ENCODE data around the gene ZC3H14. TPM values are rescaled to one million over a fixed set of nuclear protein-coding genes. Genes with fewer than 3 reads are reported as not detected.

The ZC3H14 gene
- total RNA-seq, 1 experiment from 2014 or later: 90.6 TPM

GRCh38 chr14:88598097-88598675, 35.3 kb downstream of the ZC3H14 start:
- Histone ChIP-seq H4K91ac (ENCODE audit: insufficient read length, low read depth, low read length) (no peak overlapping the region), H2BK20ac (ENCODE audit: low read depth, low read length, poor library complexity, severe bottlenecking) (no peak overlapping the region), H4K5ac (ENCODE audit: insufficient read length, low read depth, low read length) (no peak overlapping the region), H4K20me1 (ENCODE audit: control insufficient read depth, insufficient read depth, insufficient read length) (no peaks in the 10 kb centered on the region), H3K9ac (ENCODE audit: extremely low read depth, insufficient read length, low read length) (no peak overlapping the region), H2AK5ac (ENCODE audit: insufficient read length, low read length) (no peak overlapping the region), H3K27me3 (ENCODE audit: insufficient read depth, low read length) (no peaks in the 10 kb centered on the region), H3K56ac (ENCODE audit: insufficient read length, low read depth, low read length) (no peak overlapping the region), H3K14ac (ENCODE audit: insufficient read depth, low read length) (no peak overlapping the region), H2BK15ac (ENCODE audit: low read depth, low read length) (no peak overlapping the region), H3K79me1 (ENCODE audit: insufficient read depth, low read depth, low read length, poor library complexity, severe bottlenecking) (no peaks in the 10 kb centered on the region), H3K4ac (ENCODE audit: low read depth, low read length) (no peak overlapping the region), H3K18ac (ENCODE audit: insufficient read length, low read depth, low read length) (no peak overlapping the region), H3K9me3 (ENCODE audit: control insufficient read depth, low read depth, low read length) (no peaks in the 10 kb centered on the region), H3K27ac (ENCODE audit: insufficient read length, low read depth, low read length) (no peak overlapping the region), H2AFZ (ENCODE audit: low read length) (no peak overlapping the region), H3K4me2 (ENCODE audit: insufficient read depth, insufficient read length, low read length) (no peak overlapping the region), H3K79me2 (ENCODE audit: insufficient read depth, low read length) (no peaks in the 10 kb centered on the region), H3K4me1 (ENCODE audit: insufficient read depth, low read length) (no peaks in the 10 kb centered on the region), H4K8ac (replicated peaks; ENCODE audit: insufficient read length, low read depth, low read length) (no peak overlapping the region), H2BK12ac (ENCODE audit: insufficient read length, low read depth, low read length) (no peak overlapping the region), H3K23me2 (ENCODE audit: insufficient read length, low read depth, low read length, poor library complexity, severe bottlenecking) (no peaks in the 10 kb centered on the region), H2BK120ac (ENCODE audit: low read depth, low read length, poor library complexity, severe bottlenecking) (no peak overlapping the region), H3T11ph (ENCODE audit: low read length) (no peak overlapping the region), H2BK5ac (ENCODE audit: insufficient read length, low read length) (no peak overlapping the region), H3K23ac (ENCODE audit: insufficient read length, low read depth, low read length) (no peak overlapping the region)
- Mint-ChIP-seq H3K36me3 (ENCODE audit: insufficient read depth in 1 of 3, low read depth in 3 of 3) (peaks cover 28 to 95% (median 79%) of the 10 kb centered on the region in 3 experiments; a peak in 6 of 7 replicates), H3K27ac (peak overlapping the region in 1 of 3 experiments; percentile 15; a peak in 1 of 7 replicates), H3K4me1 (no peaks in the 10 kb centered on the region), H3K9me3 (no peaks in the 10 kb centered on the region), H3K27me3 (ENCODE audit: low read depth) (no peaks in the 10 kb centered on the region), H3K4me3 (no peak overlapping the region)
- no peak for TF ChIP-seq CTCF (conservative IDR thresholded peaks at IDR 0.05)
- WGBS (ENCODE audit: extremely low coverage, insufficient read length, low lambda C conversion rate): no CpG with 5 or more reads among the region's 2 CpGs
- no peak for DNase-seq
